IPS DF 4.7 (cell line): ENCODE results near the gene SPOCD1.
"Not testable (repeated sequence)": the region's sequence is repeated elsewhere in the genome, so short reads cannot be mapped to it uniquely, and the experiment has no call there.

Experiments used
- DNase-seq: peaks from one replicate; pipeline ENCODE4 v3.0.0-alpha.2; 2013; ENCODE audit warnings: low spot score; ENCODE audit errors: extremely low read depth

SPOCD1 gene

GRCh38 chr1:31830065-31830464, 14.2 kb upstream of the SPOCD1 start:
- no peak for DNase-seq

GRCh38 chr1:31828926-31829690, 13.3 kb upstream of the SPOCD1 start:
- no peak for DNase-seq

DNA sequence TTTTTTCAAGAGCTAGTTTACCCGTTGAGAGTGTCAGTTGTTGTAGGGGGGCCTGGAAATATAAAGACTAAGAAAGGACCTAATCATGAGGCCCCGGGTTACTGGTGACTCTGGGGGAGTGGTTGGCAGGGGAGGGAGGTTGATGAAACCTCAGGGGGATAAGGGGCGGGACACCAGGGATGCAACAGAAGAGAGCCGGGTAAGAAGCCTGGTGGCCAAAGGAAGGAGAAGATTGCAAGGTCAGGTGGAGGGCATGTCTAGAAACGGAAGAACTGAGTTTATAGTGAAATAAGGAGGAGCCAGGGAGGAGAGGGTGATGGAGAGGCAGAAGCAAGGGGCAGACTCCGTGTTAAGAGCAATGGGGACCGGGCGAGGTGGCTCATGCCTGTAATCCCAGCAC, 12.5 kb upstream of the SPOCD1 start:
- no peak for DNase-seq

- DNase-seq, result no peak
These were observed 8.0 kb upstream of the SPOCD1 start for GRCh38 chr1:31823780-31824179.

GRCh38 chr1:31822766-31823165, 6.9 kb upstream of the SPOCD1 start:
- no peak for DNase-seq

DNA sequence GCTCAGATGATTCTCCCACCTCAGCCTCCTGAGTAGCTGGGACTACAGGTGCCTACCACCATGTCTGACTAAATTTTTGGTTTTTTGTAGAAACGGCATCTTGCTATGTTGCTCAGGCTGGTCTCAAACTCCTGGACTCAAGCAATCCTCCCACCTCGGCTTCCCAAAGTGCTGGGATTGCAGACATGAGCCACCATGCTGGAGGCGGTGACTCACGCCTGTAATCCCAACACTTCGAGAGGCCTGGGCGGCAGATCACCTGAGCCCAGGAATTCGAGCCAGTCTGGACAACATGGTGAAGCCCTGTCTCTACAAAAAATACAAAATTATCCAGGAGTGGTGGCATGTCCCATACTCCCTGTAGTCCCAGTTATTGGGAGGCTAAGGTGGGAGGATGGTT, 4.4 kb upstream of the SPOCD1 start:
- not testable (repeated sequence) for DNase-seq

GRCh38 chr1:31818206-31818605, 2.4 kb upstream of the SPOCD1 start:
- DNase-seq, result no peak

- not testable (repeated sequence) for DNase-seq
These were observed 1.1 kb upstream of the SPOCD1 start for GRCh38 chr1:31816947-31817346.

GRCh38 chr1:31816501-31816900, 679 bp upstream of the SPOCD1 start:
- DNase-seq, result not testable (repeated sequence)

DNA sequence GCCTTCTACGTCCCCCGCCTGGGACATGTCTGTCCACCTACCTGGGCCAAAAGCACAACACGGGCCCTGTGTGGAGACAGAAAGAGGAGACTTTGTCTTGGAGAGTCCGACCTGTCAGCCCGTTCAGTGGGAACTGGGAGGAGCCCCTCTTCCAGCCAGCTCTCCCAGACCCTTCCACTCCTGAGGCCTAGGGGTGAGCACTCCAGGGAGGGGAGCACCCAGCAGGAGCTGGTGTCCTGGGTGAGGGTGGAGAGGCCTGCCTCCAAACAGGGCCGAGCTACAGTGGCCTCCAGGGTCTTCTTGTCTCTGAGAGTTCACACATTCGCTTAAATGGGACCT, 546 bp downstream of the SPOCD1 start:
- DNase-seq, result no peak

DNA sequence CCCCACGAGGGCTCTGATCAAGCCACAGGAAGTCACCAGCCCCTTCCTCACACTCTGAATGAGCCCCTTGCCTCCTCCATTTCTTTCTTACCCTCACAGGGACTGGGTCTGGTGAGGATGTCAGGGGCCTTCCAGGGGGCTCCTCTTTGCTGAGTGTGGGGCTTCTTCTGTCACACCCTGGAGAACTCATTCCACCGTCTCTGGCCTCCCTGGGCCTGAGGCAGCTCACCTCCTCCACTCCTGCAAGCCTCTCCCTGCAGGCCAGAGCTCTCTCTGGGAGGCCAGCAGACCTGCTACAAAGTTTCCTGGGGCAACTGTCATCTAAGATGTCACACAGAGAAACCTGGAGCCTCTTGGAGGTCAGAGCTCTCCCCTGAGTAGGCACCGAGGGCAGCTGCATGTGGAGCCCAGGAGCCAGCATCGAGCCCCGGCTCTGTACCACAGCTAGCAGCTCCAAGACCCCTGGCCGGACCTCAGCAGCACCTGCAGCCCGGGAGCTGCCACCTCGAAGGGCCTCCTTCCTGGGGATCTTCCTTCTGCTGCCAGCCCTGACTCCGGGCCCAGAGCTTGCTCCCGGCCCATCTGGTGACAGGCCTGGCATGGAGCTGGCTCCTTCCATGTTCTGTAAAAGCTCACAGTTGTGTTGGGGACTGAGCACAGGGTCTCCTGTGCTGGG, 1.1 kb downstream of the SPOCD1 start:
- DNase-seq, result no peak

DNA sequence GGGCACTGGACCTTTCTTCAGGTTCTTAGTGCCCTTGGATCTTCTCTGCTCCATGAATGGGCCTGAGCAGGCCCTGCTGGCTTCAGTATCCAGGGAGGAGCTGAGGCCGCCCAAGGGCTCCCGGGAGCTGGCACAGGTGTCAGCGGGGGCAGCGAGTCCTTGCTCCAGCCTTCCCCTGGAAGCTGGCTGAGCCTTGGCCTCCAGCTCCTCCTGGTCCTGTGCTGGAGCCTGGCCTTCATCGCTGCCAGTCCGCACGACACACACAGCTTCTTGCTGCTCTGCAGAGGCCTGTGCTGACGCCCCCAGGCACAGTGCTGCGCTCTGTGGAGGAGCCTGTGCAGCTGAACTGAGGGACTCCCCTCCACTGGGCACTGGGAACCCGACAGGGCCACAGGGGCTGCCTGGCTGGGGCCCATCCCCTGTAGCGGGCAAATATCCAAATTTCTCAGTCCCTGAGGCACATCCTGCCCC, 1.7 kb downstream of the SPOCD1 start:
- DNase-seq, result no peak

DNA sequence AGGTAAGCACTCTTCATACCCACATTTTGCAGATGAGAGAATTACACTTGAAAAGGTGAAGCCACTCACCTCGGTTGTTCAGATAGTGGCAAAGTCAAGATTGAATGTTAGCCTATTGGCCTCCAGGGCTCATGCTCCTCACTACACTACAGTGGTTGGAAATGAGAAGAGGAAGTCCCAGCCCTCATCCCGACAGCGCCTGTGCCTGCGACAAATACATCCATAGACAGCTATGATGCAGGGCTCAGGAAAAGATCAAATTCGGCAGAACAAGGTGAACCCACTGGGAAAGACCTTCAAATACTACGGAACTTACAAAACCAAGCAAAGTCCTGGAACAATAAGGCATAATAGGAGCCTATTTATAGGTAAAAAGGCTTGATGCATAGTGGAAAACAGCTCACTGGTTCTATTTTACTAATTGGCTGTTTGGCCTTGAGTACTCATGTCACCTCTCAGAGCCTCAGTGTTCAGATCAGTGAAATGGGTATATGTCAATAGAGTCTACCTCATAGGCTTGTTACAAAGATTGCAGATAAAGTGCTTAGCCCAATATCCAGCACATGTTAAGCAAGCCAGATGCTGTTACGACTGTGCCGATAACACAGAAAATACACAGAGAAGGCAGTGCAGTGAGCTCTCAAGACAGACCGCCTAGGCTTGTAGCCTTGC, 3.5 kb downstream of the SPOCD1 start:
- no peak for DNase-seq

GRCh38 chr1:31811605-31812004, 4.2 kb downstream of the SPOCD1 start:
- DNase-seq, result no peak

GRCh38 chr1:31809698-31810097, 6.1 kb downstream of the SPOCD1 start:
- DNase-seq, result no peak

DNA sequence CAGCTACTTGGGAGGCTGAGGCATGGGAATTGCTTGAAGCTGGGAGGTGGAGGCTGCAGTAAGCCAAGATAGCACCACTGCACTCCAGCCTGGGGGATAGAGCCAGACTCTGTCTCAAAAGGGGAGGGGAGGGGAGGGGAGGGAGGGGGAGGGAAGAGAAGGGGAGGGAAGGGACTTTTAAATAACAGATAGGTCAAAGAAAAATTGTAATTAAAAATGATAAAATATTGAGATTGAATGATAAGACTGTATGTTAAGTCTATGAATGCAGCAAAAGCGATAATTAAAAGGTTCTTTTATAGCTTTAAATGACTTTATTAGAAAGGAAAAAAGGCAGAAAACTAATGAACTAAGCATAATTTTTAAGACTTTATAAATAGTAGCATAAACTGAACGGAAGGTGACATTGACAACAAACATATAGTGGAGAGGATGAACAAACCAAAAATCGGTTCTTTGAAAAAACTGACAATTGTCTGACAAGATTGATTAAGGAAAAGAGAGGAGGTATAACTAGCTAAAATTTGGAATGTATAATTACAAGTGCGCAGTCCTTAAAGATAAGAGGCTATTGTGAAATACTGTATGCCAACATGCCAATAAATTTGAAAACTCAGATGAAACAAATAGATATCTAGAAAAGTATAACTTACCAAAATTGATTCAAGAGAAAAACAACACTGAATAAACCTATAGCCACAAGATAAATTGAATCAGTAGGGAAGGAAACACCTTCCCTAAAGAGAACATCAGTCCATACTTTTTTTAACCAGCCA, 8.4 kb downstream of the SPOCD1 start:
- DNase-seq, result no peak

GRCh38 chr1:31805318-31805717, 10.5 kb downstream of the SPOCD1 start:
- no peak for DNase-seq

DNA sequence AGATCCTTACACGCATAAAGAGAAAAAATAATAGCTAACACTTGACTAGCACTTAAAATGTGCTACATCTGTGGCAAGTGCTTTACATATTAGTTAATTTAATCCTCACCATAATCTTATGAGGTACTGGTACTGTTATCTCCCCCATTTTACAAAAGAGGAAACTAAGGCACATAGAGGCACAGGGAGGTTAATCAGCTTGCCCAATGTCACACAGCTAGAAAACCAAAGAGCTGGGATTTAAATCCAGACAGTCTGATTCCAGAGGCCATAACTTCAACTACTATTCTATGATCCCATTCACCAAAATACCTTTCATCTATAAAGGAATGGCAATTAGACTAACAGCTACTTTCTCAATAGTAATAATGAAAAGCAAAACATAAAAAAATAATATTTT, 11.7 kb downstream of the SPOCD1 start:
- no peak for DNase-seq

- no peak for DNase-seq
These were observed 12.2 kb downstream of the SPOCD1 start for GRCh38 chr1:31803610-31804009.

- DNase-seq, result no peak
These were observed 13.4 kb downstream of the SPOCD1 start for GRCh38 chr1:31802190-31803150.

GRCh38 chr1:31801458-31801857, 14.4 kb downstream of the SPOCD1 start:
- DNase-seq, result no peak
